ENCODE data around the gene COL17A1. TPM values are rescaled to one million over a fixed set of nuclear protein-coding genes. Genes with fewer than 3 reads are reported as not detected.

Gene COL17A1
- total RNA-seq, 1 experiment from 2014 or later = not detected

GRCh38 chr10:104127411-104127810 lies 41.7 kb upstream of the COL17A1 start:
- no peaks in the 10 kb centered on the region for H3K27me3 ChIP-seq (replicated peaks; ENCODE audit: insufficient read depth, low read depth, low read length, poor library complexity)
- intact Hi-C loops (cut with micrococcal nuclease; ENCODE audit: unreplicated experiment) = no loop called here
- peaks cover 15% of the 10 kb centered on the region for H3K4me1 ChIP-seq (ENCODE audit: insufficient read depth, low read length, poor library complexity, severe bottlenecking)
- H3K27ac ChIP-seq (ENCODE audit: low read depth, low read length, poor library complexity, severe bottlenecking) = no peak overlapping the region
- POLR2A ChIA-PET (ENCODE audit: low non-redundant PET) = no interaction called here
- no peaks in the 10 kb centered on the region for H3K9me3 ChIP-seq (ENCODE audit: low read depth, low read length, poor library complexity, severe bottlenecking)
- peak; percentile 18 for DNase-seq (ENCODE audit: low spot score)
- CTCF ChIA-PET = interaction anchor here (0.7 kb wide), 1 partner anchor 148 kb away, joined by 3 read pairs; no protein-coding TSS in a partner anchor
- H3K36me3 ChIP-seq (ENCODE audit: insufficient read depth, low read length, poor library complexity, severe bottlenecking) = no peaks in the 10 kb centered on the region
- no TSS peak for BruUV-seq (replicated peaks)
- no peak for TF ChIP-seq EZH2 (IDR thresholded peaks at IDR 0.05; ENCODE audit: borderline replicate concordance, low read depth, low read length, poor library complexity, severe bottlenecking)
- peak; percentile 50 for TF ChIP-seq CTCF (conservative IDR thresholded peaks at IDR 0.05; ENCODE audit: low read depth, low read length)
- no peak overlapping the region for H3K4me3 ChIP-seq (ENCODE audit: low read depth, low read length, poor library complexity, severe bottlenecking)

GRCh38 chr10:104123397-104123796 lies 37.7 kb upstream of the COL17A1 start:
- peak overlapping the region; percentile 67 for H3K4me3 ChIP-seq (ENCODE audit: low read depth, low read length, poor library complexity, severe bottlenecking)
- ChIA-PET CTCF (interaction anchor here (1.3 kb wide), 1 partner anchor 235 kb away, joined by 6 read pairs; no protein-coding TSS in a partner anchor), POLR2A (ENCODE audit: low non-redundant PET) (no interaction called here)
- H3K27me3 ChIP-seq (replicated peaks; ENCODE audit: insufficient read depth, low read depth, low read length, poor library complexity) = no peaks in the 10 kb centered on the region
- no TSS peak for BruUV-seq (replicated peaks)
- intact Hi-C loops (cut with micrococcal nuclease; ENCODE audit: unreplicated experiment) = loop anchor here (1.0 to 5.0 kb wide), 2 partner anchors 235 to 459 kb away; no protein-coding TSS in a partner anchor
- TF ChIP-seq EZH2 (IDR thresholded peaks at IDR 0.05; ENCODE audit: borderline replicate concordance, low read depth, low read length, poor library complexity, severe bottlenecking) (no peak), CTCF (conservative IDR thresholded peaks at IDR 0.05; ENCODE audit: low read depth, low read length) (peak; percentile 45; the same call in 1 of the 2 replicates)
- H3K27ac ChIP-seq (ENCODE audit: low read depth, low read length, poor library complexity, severe bottlenecking) = no peak overlapping the region
- DNase-seq (ENCODE audit: low spot score) = peak; percentile 36
- no peaks in the 10 kb centered on the region for H3K36me3 ChIP-seq (ENCODE audit: insufficient read depth, low read length, poor library complexity, severe bottlenecking)
- H3K9me3 ChIP-seq (ENCODE audit: low read depth, low read length, poor library complexity, severe bottlenecking) = no peaks in the 10 kb centered on the region
- peaks cover 23% of the 10 kb centered on the region for H3K4me1 ChIP-seq (ENCODE audit: insufficient read depth, low read length, poor library complexity, severe bottlenecking)

GRCh38 chr10:104122225-104123107 lies 36.8 kb upstream of the COL17A1 start:
- intact Hi-C loops (cut with micrococcal nuclease; ENCODE audit: unreplicated experiment) = loop anchor here (1.0 to 5.0 kb wide), 2 partner anchors 234 to 460 kb away; no protein-coding TSS in a partner anchor
- ChIA-PET CTCF (interaction anchor here (0.5 to 2.4 kb wide), 3 partner anchors 234 to 1059 kb away, joined by 3 to 18 read pairs (median 8); no protein-coding TSS in a partner anchor), POLR2A (ENCODE audit: low non-redundant PET) (interaction anchor here (1.0 kb wide), 1 partner anchor 88 kb away, joined by 4 read pairs; no protein-coding TSS in a partner anchor)
- Histone ChIP-seq H3K27ac (ENCODE audit: low read depth, low read length, poor library complexity, severe bottlenecking) (peak overlapping the region; percentile 86), H3K4me1 (ENCODE audit: insufficient read depth, low read length, poor library complexity, severe bottlenecking) (peaks cover 23% of the 10 kb centered on the region), H3K9me3 (ENCODE audit: low read depth, low read length, poor library complexity, severe bottlenecking) (no peaks in the 10 kb centered on the region), H3K36me3 (ENCODE audit: insufficient read depth, low read length, poor library complexity, severe bottlenecking) (no peaks in the 10 kb centered on the region), H3K27me3 (replicated peaks; ENCODE audit: insufficient read depth, low read depth, low read length, poor library complexity) (no peaks in the 10 kb centered on the region), H3K4me3 (ENCODE audit: low read depth, low read length, poor library complexity, severe bottlenecking) (peak overlapping the region; percentile 67)
- TF ChIP-seq CTCF (conservative IDR thresholded peaks at IDR 0.05; ENCODE audit: low read depth, low read length) = no peak
- TF ChIP-seq EZH2 (IDR thresholded peaks at IDR 0.05; ENCODE audit: borderline replicate concordance, low read depth, low read length, poor library complexity, severe bottlenecking) = no peak
- DNase-seq (ENCODE audit: low spot score) = no peak
- TSS peak; percentile 77 for BruUV-seq (replicated peaks)
